HG03103 (cell line): ENCODE results near the gene SEMA4F.

Experiments used
- ATAC-seq: cut with Tn5 transposase; IDR thresholded peaks from one replicate; pipeline ENCODE4 v1.9.1; 2021; ENCODE audit warnings: low read depth; ENCODE audit not compliant: unreplicated experiment

The SEMA4F gene

DNA sequence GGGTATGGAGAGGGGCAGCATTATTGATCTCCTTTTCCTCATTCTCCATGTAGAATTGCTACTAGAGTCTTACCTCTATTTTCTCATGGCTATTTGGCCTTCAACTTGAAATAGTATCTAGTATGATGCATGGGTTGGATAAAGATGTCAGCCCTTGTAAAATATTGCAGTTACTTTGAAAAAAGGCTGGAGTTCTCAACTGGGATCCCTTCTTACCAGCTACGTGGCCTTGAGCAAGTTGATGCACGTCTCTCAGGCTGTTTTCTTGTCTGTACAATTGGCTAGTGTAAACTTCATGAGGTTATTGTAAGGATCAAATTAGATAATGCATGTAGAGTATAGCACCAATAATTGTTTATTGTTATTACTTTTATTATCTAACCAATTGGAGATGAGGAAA, 50.2 kb downstream of the SEMA4F start:
- ATAC-seq: no peak

DNA sequence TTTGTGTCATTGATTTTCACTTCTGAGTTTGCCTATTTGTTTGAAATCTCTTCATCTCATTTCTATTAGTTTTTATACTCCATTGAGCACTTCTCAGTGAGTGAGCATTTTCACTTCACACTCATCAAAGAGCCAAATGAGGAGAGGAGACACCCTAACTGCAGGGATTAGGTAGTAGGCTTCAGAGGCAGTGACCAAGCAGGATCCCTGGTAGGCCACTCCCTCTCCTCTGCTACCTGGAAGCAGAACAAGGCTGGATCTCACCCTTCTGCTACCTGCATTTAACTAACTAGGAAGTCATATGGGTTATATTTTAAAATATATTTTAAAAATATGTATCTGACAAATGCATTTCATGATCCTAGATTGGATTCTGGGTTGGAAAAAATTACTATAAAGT, 52.7 kb downstream of the SEMA4F start:
- ATAC-seq: no peak

DNA sequence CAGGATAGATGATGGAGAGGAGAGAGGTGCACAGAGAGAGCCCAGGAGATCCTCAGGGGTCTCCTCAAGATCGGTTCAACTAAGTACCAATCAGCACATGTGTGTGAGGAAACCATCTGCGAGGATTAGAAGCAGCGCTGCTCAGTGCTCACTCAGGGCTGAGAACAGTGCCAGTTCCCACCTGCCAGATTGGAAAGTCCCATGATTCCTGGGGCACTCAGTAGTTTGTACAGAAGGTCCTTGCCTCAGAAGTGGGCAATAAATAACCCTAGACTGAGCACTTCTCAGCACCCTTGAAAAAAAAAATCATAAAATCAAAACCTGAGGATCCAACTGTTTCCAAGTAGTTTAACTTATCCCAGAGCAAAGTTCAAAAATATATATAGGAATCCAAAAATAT, 53.8 kb downstream of the SEMA4F start:
- ATAC-seq: no peak

DNA sequence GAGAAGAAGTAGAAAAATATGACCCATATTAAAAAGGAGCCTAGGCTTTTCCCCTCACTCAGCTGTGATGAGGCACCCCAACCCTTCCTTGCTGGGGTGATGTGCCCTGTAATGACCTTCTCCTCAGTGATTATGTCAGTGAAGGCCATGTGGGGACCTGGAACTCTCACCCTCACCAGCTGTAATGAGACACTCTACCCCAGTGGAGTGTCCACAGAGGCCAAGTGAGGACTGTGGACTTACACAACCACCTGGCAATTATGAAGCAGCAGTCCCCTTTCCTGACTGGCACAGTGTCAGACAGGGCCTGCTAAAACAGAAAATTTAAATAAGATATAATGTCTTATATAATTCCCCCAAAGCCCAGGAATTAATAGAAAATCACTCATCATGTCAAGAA, 54.2 kb downstream of the SEMA4F start:
- no peak for ATAC-seq

DNA sequence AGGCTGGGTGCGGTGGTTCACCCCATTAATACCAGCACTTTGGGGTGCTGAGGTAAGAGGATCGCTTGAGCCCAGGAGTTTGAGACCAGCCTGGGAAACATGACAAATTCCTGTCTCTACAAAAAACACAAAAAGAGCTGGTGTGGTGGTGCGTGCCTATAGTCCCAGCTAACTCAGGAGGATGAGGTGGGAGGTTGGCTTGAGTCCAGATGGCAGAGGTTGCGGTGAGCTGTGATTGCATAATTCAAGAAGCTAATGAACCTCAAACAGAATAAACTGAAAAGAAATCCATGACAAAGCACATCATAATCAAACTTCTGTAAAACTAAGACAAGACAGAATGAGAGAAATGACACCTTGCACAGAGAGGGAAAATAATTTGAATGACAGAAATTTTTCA, 54.8 kb downstream of the SEMA4F start:
- ATAC-seq: no peak

DNA sequence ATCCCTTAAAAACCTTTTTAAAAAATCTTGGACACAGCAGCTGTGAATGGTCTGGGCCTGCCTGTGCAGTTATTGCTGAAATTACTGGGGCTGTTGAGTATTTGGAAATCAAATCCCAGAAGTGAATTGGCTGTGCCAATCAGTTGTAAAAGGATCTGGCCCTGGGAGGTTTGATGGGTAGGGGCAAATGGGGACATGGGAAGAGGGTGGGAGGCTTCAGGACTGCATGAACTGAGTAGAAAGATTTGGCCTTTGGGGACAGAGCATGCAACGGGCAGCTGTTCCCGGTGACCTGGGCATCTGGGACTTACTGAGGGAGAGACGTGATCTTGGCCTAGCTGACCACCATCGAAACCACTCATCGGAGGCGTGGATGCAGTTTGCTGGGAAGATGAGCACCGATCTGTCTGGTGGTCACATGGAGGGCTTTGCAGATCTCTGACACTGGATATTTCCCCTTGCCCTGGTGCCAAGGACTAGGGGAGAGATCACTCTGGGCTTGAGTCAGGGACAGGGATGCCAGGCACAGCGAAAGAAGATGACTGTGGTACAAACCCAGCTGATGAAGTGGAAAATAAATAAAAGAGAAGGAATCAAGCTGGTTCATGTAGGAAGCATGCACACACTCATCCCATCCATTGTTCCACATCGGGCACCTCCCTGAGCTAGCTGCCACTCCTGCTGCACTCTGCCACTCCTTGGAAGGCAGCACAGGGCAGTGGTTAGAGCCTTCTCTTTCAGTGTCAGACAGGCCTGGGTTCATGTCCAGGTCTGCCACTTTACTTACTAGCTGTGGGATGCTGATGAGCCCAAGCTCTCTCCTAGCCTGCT, 58.4 kb downstream of the SEMA4F start:
- ATAC-seq: no peak

DNA sequence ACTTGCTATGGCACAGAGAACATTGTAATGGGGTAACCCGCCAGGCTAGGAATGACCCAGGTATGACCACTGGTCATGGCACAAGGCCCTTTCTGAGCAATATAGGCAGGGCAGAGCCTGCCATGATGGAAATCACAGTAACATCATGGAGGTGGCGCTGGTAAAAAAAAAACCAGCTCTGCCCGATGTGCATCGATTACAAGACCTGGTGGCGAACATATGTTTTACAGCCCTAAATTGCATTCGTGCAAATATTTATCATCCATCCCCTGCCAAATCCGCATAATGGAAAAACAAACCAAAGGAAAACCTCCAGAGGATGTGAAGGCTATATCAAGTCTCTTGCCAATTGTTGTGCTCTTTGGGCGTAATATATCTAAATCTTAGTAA, 60.6 kb downstream of the SEMA4F start:
- ATAC-seq: no peak

DNA sequence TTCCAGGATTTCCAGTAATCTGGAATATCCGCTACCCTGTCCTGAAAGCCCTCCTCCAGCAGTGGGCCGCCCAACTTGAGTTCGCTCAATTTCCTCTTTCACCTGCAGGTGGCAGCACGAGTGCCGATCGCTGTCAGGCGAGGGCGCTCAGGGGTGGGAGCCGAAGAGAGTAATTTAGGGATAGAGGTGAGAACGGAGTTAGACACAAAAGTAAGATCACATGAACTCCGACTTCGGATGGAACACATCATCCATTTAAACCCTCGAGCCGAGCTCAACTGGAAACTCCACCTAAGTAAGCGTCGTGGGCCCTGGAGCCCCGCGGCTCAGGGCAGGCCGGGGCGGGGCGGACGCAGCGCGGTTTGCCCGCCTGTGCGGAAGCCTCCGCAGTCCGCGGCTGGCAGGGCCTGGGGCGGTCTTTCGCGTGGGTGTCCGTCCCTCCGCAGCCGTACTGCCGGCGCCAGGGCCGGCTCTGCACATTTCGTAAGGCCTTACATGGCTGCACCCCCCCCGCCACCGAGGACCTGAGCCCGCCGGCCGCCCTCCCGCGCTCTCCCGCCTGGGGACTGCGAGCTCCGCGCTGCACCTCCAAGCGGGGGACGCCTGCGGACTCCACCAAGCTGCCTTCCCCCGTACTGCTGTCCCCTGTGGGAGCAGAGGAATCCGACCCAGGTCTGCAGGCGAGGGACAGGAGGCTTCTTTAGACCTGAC, 61.2 kb downstream of the SEMA4F start:
- ATAC-seq: peak; percentile 84

DNA sequence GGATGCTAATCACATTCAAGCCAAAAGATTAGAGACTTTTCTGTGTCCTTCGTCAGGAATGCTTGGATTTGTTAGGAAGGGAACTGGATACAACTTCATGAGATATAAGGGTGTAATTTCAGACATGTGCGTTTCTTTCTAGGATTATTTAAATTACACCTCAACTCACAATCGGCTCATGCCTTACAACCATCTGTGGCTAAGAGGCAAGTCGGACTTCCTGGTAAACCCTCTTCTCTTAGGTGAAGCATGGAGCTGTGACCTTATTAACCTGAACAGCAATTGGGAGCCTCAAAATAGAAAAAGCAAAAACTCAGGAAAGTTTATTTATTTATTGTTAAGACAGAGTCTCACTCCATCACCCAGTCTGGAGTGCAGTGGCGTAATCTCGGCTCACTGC, 61.8 kb downstream of the SEMA4F start:
- no peak for ATAC-seq

DNA sequence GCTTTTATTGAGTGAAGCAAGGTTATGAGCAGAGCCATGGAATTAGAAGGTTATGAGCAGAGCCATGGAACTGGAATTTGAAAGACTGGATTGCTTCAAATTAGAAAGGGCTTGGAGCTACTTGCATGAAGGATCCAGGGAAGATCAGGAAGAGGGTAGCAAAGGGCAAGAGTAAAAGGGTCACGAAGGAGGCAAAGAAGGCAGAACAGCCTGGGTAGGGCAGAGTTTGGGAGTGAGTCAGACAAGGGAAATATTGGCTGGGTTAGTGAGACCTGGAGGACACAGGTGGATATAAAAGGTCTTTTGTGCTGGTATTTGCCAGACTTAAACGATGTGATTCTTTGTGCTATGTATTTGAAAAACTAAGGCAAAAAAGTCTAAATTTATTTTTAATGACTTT, 65.0 kb downstream of the SEMA4F start:
- ATAC-seq: no peak

DNA sequence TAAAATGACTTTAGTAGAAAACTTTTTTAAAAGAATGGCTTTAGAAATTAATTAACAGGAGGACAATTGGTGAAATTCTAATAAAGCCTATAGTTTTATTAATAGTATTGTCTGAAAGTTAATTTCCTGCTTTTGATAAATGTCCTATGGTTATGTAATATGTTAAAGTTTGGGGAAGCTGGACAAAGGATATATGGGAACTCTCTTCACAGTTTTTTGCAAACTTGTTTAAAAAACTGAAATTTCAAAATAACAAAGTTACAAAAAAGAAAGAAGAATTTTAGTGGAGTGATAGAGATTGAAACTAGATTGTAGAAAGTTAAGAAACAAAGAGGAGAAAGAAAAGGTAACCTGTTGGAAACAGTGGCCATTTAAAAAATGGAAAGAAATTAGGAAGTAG, 67.3 kb downstream of the SEMA4F start:
- no peak for ATAC-seq

DNA sequence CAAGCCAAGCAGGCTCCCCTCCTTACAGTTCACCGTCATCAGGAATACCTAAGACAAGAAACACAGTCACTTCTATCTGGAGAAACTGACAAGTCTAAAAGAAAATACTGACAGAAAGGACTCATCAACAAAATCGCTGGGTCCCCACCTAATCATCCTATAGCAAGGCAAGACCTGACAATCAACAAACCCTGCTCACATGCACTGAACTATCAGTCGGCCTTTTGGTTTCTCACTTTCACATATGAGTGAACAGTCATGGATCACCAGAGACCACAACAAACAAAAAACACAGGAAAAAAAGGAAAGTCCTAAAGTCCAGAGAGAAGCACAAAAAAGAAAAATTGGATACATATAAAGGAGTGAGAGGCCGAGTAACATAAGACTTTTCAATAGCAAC, 70.4 kb downstream of the SEMA4F start:
- no peak for ATAC-seq

DNA sequence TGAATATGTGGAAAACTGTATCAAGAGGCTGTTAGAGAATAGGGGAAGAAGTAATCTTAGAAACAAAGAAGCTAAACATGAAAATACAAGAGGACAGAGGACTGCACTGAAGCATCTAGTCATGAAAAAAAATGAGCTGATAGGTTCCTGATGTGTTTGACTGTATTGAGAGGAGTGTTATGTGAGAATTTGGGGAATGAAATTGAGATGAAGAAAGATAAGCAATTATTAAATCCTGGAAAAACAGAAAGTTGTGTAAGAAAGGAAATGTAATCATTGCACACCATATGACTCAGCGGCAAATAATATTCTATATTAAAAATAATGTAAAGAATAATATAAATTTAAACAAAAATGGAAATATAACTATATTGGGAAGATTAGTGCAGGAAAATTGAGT, 71.2 kb downstream of the SEMA4F start:
- ATAC-seq: no peak

DNA sequence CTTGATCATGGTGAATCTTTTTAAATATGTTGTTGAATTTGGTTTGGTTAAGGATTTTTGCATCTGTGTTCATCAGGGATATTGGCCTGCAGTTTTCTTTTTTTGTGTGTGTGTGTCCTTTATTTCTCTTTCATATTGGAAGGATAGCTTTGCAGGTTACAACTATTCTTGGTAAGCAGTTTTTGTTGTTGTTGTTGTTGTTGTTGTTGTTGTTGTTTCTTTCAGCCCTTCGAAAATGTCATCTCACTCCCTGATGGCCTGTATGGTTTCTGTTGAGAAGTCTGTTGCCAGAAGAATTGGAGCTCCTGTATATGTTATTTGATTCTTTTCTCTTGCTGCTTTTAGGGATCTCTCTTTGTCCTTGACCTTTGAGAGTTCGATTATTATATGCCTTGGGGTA, 74.8 kb downstream of the SEMA4F start:
- no peak for ATAC-seq

DNA sequence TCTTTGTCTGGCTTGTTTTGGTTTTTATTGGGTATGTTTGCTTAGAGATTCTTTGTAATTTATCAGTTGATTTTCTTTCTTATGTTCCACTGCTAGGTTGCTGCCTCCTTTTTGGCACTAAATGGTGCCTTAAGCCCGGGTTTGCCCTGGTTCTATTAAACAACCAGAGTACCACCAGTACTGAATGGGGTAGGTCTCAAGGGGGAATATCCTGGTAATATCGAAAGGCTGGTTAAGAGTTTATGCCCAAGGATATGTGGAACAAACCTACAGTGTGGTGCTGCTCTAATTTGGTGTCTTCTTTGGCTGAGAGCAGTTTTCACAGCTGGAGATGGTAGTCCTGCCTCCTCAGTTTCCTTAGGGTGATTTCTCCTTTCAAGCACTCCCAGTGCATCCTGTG, 76.5 kb downstream of the SEMA4F start:
- no peak for ATAC-seq
